ENCODE results near the gene OR51B2. TPM values are rescaled to one million over a fixed set of nuclear protein-coding genes. Genes with fewer than 3 reads are reported as not detected.

OR51B2 gene
- total RNA-seq, 2 experiments from 2014 or later = not detected

DNA sequence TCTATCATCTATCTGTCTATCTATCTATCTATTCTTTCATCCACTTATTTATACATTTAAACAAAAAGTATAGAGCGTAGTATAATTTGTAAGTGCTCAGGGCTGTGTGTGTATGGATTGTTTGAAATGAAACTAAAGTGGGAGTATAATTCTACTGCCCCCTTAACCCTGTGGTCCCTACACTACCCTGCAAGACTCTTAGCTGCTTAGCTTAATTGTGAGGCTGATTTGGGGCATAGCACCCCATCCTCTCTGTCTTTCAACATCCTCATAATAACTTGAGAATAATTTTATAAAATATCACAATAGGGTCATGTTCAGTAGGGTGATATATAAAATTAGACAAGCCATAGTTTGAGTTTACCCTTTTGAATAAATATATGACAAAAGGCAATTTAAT lies 34.0 kb downstream of the OR51B2 start:
- Mint-ChIP-seq H3K27me3 (peaks cover 2% of the 10 kb centered on the region), H3K27ac (no peak overlapping the region), H3K36me3 (ENCODE audit: low read depth) (no peaks in the 10 kb centered on the region), H3K4me1 (ENCODE audit: low read depth) (no peaks in the 10 kb centered on the region), H3K4me3 (no peak overlapping the region), H3K9me3 (no peaks in the 10 kb centered on the region)
- DNase-seq (no peak), ATAC-seq (no peak)
- ChIA-PET CTCF (interaction anchor here (1.2 to 2.8 kb wide), 2 partner anchors 88 to 654 kb away, joined by 3 to 9 read pairs; partner anchors contain the start of gene OR51D1), POLR2A (no interaction called here)
- intact Hi-C loops (cut with micrococcal nuclease) = no loop called here
- TF ChIP-seq CTCF (IDR thresholded peaks at IDR 0.05) = no peak

- Mint-ChIP-seq H3K27me3 (peaks cover 2% of the 10 kb centered on the region), H3K36me3 (ENCODE audit: low read depth) (no peaks in the 10 kb centered on the region), H3K9me3 (no peaks in the 10 kb centered on the region), H3K4me3 (no peak overlapping the region), H3K27ac (no peak overlapping the region), H3K4me1 (ENCODE audit: low read depth) (no peaks in the 10 kb centered on the region)
- ATAC-seq = no peak
- TF ChIP-seq CTCF (IDR thresholded peaks at IDR 0.05) = no peak
- POLR2A ChIA-PET = no interaction called here
- CTCF ChIA-PET = interaction anchor here (1.5 to 2.8 kb wide), 2 partner anchors 53 to 653 kb away, joined by 3 to 9 read pairs; partner anchors contain the start of genes OR51B5 and OR51D1
- DNase-seq = no peak
- intact Hi-C loops (cut with micrococcal nuclease) = loop anchor here (10.0 kb wide), 1 partner anchor 165 kb away; no protein-coding TSS in a partner anchor
These were observed 34.4 kb downstream of the OR51B2 start for GRCh38 chr11:5289696-5290095.

DNA sequence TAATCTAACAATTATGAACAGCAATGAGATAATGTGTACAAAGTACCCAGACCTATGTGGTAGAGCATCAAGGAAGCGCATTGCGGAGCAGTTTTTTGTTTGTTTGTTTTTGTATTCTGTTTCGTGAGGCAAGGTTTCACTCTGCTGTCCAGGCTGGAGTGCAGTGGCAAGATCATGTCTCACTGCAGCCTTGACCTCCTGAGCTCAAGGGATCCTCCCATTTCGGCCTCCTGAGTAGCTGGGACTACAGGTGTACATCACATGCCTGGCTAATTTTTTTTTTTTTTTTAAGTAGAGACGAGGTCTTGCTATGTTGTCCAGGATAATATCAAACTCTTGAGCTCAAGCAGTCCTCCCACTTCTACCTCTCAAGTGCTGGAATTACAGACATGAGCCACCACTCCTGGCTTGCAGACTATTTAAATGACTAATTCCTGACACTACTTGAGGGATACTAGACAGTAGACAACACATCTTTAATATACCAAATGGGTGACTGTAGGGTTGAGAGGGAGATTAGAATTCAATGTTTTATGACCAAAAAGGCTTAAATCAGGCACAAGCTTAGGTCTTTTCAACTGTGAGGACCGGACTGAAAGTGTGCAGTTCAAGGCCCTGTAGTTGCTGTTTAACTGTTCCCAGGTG lies 35.1 kb downstream of the OR51B2 start:
- TF ChIP-seq CTCF (IDR thresholded peaks at IDR 0.05) = no peak
- H3K36me3 Mint-ChIP-seq (ENCODE audit: low read depth) = no peaks in the 10 kb centered on the region
- ATAC-seq = no peak
- CTCF ChIA-PET = interaction anchor here (1.5 to 2.8 kb wide), 2 partner anchors 54 to 653 kb away, joined by 3 to 9 read pairs; partner anchors contain the start of genes OR51B5 and OR51D1
- H3K27ac Mint-ChIP-seq = no peak overlapping the region
- no peaks in the 10 kb centered on the region for H3K9me3 Mint-ChIP-seq
- H3K4me3 Mint-ChIP-seq = no peak overlapping the region
- H3K27me3 Mint-ChIP-seq = peaks cover 2% of the 10 kb centered on the region
- DNase-seq = no peak
- intact Hi-C loops (cut with micrococcal nuclease) = loop anchor here (10.0 kb wide), 1 partner anchor 164 kb away; no protein-coding TSS in a partner anchor
- POLR2A ChIA-PET = no interaction called here
- no peaks in the 10 kb centered on the region for H3K4me1 Mint-ChIP-seq (ENCODE audit: low read depth)

DNA sequence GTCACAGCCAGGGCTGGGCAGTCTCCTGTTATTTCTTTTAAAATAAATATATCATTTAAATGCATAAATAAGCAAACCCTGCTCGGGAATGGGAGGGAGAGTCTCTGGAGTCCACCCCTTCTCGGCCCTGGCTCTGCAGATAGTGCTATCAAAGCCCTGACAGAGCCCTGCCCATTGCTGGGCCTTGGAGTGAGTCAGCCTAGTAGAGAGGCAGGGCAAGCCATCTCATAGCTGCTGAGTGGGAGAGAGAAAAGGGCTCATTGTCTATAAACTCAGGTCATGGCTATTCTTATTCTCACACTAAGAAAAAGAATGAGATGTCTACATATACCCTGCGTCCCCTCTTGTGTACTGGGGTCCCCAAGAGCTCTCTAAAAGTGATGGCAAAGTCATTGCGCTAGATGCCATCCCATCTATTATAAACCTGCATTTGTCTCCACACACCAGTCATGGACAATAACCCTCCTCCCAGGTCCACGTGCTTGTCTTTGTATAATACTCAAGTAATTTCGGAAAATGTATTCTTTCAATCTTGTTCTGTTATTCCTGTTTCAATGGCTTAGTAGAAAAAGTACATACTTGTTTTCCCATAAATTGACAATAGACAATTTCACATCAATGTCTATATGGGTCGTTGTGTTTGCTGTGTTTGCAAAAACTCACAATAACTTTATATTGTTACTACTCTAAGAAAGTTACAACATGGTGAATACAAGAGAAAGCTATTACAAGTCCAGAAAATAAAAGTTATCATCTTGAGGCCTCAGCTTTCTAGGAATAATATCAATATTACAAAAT lies 35.8 kb downstream of the OR51B2 start:
- no peaks in the 10 kb centered on the region for H3K4me1 Mint-ChIP-seq (ENCODE audit: low read depth)
- ChIA-PET CTCF (interaction anchor here (1.5 kb wide), 1 partner anchor 55 kb away, joined by 3 read pairs; the partner anchor contains the start of gene OR51B5), POLR2A (no interaction called here)
- H3K27me3 Mint-ChIP-seq = peaks cover 2% of the 10 kb centered on the region
- H3K4me3 Mint-ChIP-seq = no peak overlapping the region
- H3K9me3 Mint-ChIP-seq = no peaks in the 10 kb centered on the region
- no peaks in the 10 kb centered on the region for H3K36me3 Mint-ChIP-seq (ENCODE audit: low read depth)
- no peak for DNase-seq
- H3K27ac Mint-ChIP-seq = no peak overlapping the region
- TF ChIP-seq CTCF (IDR thresholded peaks at IDR 0.05) = no peak
- intact Hi-C loops (cut with micrococcal nuclease) = loop anchor here (10.0 kb wide), 1 partner anchor 164 kb away; no protein-coding TSS in a partner anchor
- no peak for ATAC-seq

- intact Hi-C loops (cut with micrococcal nuclease) = loop anchor here (10.0 kb wide), 1 partner anchor 162 kb away; no protein-coding TSS in a partner anchor
- H3K27ac Mint-ChIP-seq = no peak overlapping the region
- no peaks in the 10 kb centered on the region for H3K9me3 Mint-ChIP-seq
- POLR2A ChIA-PET = no interaction called here
- H3K27me3 Mint-ChIP-seq = peaks cover 1% of the 10 kb centered on the region
- DNase-seq (no peak), ATAC-seq (no peak)
- H3K4me1 Mint-ChIP-seq (ENCODE audit: low read depth) = no peaks in the 10 kb centered on the region
- H3K4me3 Mint-ChIP-seq = no peak overlapping the region
- no peak for TF ChIP-seq CTCF (IDR thresholded peaks at IDR 0.05)
- H3K36me3 Mint-ChIP-seq (ENCODE audit: low read depth) = no peaks in the 10 kb centered on the region
- CTCF ChIA-PET = no interaction called here
These were observed 37.2 kb downstream of the OR51B2 start for GRCh38 chr11:5286901-5287300.
